Measurements from ENCODE around the gene GRM8. TPM values are rescaled to one million over a fixed set of nuclear protein-coding genes. Genes with fewer than 3 reads are reported as not detected.

The GRM8 gene
- total RNA-seq, 3 donors from 2014 or later, result not detected

- TF ChIP-seq CTCF (IDR thresholded peaks at IDR 0.05) (peak in 2 of 3 donors; percentile 12 to 22), POLR2A (IDR thresholded peaks at IDR 0.05) (no peak)
- intact Hi-C loops (cut with DNase I; ENCODE audit: low total_unique reads), result no loop called here
- Histone ChIP-seq H3K4me3 (no peak overlapping the region), H3K36me3 (no peaks in the 10 kb centered on the region), H3K9me3 (peaks cover 2% of the 10 kb centered on the region in 2 donors), H3K27ac (no peak overlapping the region), H3K27me3 (no peaks in the 10 kb centered on the region), H3K4me1 (no peaks in the 10 kb centered on the region)
- DNase-seq (ENCODE audit: low spot score in 2 of 2), result no peak
Measured at GRCh38 chr7:127107601-127108007, 145.1 kb downstream of the GRM8 start.

GRCh38 chr7:127093340-127093739, 159.4 kb downstream of the GRM8 start:
- Histone ChIP-seq H3K36me3 (no peaks in the 10 kb centered on the region), H3K9me3 (no peaks in the 10 kb centered on the region), H3K4me1 (no peaks in the 10 kb centered on the region), H3K27ac (no peak overlapping the region), H3K27me3 (no peaks in the 10 kb centered on the region), H3K4me3 (no peak overlapping the region)
- TF ChIP-seq POLR2AphosphoS5 (IDR thresholded peaks at IDR 0.05) (no peak), POLR2A (IDR thresholded peaks at IDR 0.05) (no peak), CTCF (IDR thresholded peaks at IDR 0.05) (no peak)
- DNase-seq (ENCODE audit: low spot score in 2 of 2), result no peak
- intact Hi-C loops (cut with DNase I; ENCODE audit: low total_unique reads), result no loop called here

GRCh38 chr7:127091620-127092019, 161.1 kb downstream of the GRM8 start:
- no peaks in the 10 kb centered on the region for H3K36me3 ChIP-seq
- H3K9me3 ChIP-seq, result no peaks in the 10 kb centered on the region
- no peak overlapping the region for H3K4me3 ChIP-seq
- intact Hi-C loops (cut with DNase I; ENCODE audit: low total_unique reads), result no loop called here
- H3K27me3 ChIP-seq, result no peaks in the 10 kb centered on the region
- H3K27ac ChIP-seq, result no peak overlapping the region
- no peak for DNase-seq (ENCODE audit: low spot score in 2 of 2)
- TF ChIP-seq POLR2A (IDR thresholded peaks at IDR 0.05) (no peak), CTCF (IDR thresholded peaks at IDR 0.05) (no peak), POLR2AphosphoS5 (IDR thresholded peaks at IDR 0.05) (no peak)
- H3K4me1 ChIP-seq, result no peaks in the 10 kb centered on the region

- Histone ChIP-seq H3K4me3 (no peak overlapping the region), H3K27ac (no peak overlapping the region), H3K27me3 (no peaks in the 10 kb centered on the region), H3K9me3 (no peaks in the 10 kb centered on the region), H3K4me1 (no peaks in the 10 kb centered on the region), H3K36me3 (no peaks in the 10 kb centered on the region)
- no peak for DNase-seq (ENCODE audit: low spot score in 2 of 2)
- intact Hi-C loops (cut with DNase I; ENCODE audit: low total_unique reads), result loop anchor here (5.0 kb wide), 1 partner anchor 353 kb away; no protein-coding TSS in a partner anchor
- TF ChIP-seq POLR2AphosphoS5 (IDR thresholded peaks at IDR 0.05) (no peak), POLR2A (IDR thresholded peaks at IDR 0.05) (no peak), CTCF (IDR thresholded peaks at IDR 0.05) (no peak)
Measured at GRCh38 chr7:127089146-127089545, 163.6 kb downstream of the GRM8 start.

- TF ChIP-seq POLR2A (IDR thresholded peaks at IDR 0.05) (no peak), POLR2AphosphoS5 (IDR thresholded peaks at IDR 0.05) (no peak), CTCF (IDR thresholded peaks at IDR 0.05) (no peak)
- H3K4me3 ChIP-seq, result no peak overlapping the region
- DNase-seq (ENCODE audit: low spot score in 2 of 2), result no peak
- no peaks in the 10 kb centered on the region for H3K36me3 ChIP-seq
- H3K27ac ChIP-seq, result no peak overlapping the region
- intact Hi-C loops (cut with DNase I; ENCODE audit: low total_unique reads), result no loop called here
- H3K9me3 ChIP-seq, result peaks cover 0 to 4% of the 10 kb centered on the region in 2 donors
- no peaks in the 10 kb centered on the region for H3K27me3 ChIP-seq
- H3K4me1 ChIP-seq, result no peaks in the 10 kb centered on the region
Measured at GRCh38 chr7:127081539-127081938, 171.2 kb downstream of the GRM8 start.

All from breast epithelium (tissue), 4 donors.